ENCODE data around the gene ANAPC15.

Gene ANAPC15

DNA sequence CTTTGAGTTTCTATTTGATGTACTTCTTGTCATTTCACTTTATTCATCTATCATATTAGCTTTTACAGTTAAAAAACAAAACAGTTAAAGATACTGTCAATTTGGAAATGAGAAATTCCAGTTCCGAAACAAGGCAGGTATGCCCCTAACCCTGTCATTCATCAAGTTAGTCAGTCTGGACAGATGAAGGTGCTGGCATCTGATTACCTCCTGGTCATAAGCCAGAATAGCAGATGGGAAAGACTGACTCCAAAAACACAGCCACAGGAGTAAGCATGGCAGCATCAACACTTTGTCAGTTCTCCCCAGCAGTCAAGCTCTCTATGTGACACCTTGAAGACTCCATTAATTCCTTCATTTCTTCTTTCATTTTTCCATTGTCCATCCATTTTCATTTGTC is 27.5 kb downstream of the ANAPC15 start:
- TF ChIP-seq ZFX (IDR thresholded peaks at IDR 0.05; ENCODE audit: borderline replicate concordance): no peak
- TF ChIP-seq, protein P1, sequence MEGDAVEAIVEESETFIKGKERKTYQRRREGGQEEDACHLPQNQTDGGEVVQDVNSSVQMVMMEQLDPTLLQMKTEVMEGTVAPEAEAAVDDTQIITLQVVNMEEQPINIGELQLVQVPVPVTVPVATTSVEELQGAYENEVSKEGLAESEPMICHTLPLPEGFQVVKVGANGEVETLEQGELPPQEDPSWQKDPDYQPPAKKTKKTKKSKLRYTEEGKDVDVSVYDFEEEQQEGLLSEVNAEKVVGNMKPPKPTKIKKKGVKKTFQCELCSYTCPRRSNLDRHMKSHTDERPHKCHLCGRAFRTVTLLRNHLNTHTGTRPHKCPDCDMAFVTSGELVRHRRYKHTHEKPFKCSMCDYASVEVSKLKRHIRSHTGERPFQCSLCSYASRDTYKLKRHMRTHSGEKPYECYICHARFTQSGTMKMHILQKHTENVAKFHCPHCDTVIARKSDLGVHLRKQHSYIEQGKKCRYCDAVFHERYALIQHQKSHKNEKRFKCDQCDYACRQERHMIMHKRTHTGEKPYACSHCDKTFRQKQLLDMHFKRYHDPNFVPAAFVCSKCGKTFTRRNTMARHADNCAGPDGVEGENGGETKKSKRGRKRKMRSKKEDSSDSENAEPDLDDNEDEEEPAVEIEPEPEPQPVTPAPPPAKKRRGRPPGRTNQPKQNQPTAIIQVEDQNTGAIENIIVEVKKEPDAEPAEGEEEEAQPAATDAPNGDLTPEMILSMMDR (IDR thresholded peaks at IDR 0.05): no peak
- H3K27ac ChIP-seq: no peak overlapping the region

DNA sequence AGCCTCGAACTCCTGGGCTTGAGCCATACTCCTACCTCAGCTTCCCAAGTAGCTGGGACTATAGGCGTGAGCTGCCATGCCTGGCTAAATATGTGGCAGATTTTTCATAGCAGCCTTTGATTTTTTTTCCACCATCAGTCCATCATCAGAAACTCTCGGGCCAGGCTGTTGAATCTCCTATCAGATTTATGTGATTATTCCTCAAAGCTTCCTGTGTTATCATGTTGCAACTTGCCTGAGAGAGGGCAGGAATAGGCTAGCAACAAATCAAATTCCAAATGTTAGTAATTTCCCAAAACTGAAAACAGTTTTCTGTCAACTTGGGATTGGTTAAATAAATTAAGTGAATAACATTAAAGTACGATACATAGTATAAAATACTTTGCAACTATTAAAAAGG is 28.4 kb downstream of the ANAPC15 start:
- no peak for TF ChIP-seq ZFX (IDR thresholded peaks at IDR 0.05; ENCODE audit: borderline replicate concordance)
- TF ChIP-seq, protein P1 (IDR thresholded peaks at IDR 0.05): no peak
- peak overlapping the region; percentile 96; the same call in 1 of the 2 replicates for H3K27ac ChIP-seq

DNA sequence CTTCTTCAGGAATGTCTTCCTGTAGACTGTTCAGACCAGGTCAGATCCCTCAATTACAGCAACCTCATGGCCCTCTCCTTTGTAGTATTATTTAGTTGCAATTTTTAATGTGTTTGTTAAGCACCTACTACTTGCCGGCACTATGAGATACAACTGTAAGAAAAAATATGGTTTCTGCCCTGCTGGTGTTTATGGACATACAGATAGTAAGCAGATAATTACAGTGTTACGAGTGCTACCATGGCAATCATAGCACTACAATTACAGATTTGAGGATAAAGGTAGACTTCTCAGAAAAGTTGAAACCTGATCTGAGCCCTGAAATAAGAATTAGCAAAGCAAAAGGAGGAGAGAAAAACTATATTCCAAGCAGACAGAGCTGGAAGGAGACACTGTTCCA is 29.1 kb downstream of the ANAPC15 start:
- TF ChIP-seq, protein P1 (IDR thresholded peaks at IDR 0.05): no peak
- TF ChIP-seq ZFX (IDR thresholded peaks at IDR 0.05; ENCODE audit: borderline replicate concordance): no peak
- peak overlapping the region; percentile 96 for H3K27ac ChIP-seq

DNA sequence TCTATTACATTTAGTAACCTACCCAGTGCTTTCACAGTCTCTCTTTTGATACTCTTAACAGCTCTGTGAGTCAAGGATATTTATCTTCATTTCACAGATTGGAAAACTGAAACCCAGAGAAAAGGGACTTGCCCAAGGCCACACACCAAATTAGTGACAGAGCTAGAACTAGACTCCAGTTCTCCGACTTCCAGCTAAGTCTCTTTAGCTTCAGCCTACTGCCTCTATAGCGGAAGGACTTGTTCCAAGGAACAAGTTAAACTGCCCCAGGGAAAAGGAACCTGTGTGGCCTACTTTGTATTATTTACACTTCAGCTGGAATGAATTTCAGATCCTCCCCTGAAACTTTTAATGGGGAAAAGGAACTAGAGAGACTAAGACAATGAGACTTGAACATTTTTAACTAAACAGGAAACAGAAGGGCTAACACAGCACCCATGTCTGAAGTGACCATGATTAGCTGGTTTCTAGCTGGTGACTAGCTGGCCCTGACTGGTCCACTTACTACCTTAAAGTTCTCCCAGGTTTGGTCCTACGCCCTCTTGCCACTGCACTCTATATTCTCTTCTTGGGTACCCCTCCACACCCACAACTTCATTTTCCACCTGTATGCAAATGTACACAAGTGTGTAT is 30.6 kb downstream of the ANAPC15 start:
- H3K27ac ChIP-seq: peak overlapping the region; percentile 96
- TF ChIP-seq ZFX (IDR thresholded peaks at IDR 0.05; ENCODE audit: borderline replicate concordance): no peak
- TF ChIP-seq, protein P1 (IDR thresholded peaks at IDR 0.05): no peak

DNA sequence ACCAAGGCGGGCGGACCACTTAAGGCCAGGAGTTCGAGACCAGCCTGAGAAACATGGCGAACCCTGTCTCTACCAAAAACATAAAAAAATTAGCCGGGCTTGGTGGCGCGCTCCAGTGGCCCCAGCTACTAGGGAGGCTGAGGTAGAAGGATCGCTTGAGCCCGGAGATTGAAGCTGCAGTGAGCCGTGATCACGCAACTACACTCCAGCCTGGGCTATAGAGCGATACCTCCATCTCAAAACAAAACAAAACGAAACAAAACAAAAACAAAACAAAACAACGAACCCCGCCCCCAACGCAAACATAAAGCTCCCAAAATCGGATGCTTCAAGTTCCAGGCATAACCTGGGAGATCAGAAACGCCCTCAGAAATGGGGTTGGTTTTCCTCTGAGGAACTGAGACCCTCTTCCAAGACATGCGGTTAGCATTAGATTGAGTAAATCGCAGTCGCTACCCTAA is 31.3 kb downstream of the ANAPC15 start:
- H3K27ac ChIP-seq: peak overlapping the region; percentile 96
- no peak for TF ChIP-seq ZFX (IDR thresholded peaks at IDR 0.05; ENCODE audit: borderline replicate concordance)
- TF ChIP-seq, protein P1 (IDR thresholded peaks at IDR 0.05): no peak

DNA sequence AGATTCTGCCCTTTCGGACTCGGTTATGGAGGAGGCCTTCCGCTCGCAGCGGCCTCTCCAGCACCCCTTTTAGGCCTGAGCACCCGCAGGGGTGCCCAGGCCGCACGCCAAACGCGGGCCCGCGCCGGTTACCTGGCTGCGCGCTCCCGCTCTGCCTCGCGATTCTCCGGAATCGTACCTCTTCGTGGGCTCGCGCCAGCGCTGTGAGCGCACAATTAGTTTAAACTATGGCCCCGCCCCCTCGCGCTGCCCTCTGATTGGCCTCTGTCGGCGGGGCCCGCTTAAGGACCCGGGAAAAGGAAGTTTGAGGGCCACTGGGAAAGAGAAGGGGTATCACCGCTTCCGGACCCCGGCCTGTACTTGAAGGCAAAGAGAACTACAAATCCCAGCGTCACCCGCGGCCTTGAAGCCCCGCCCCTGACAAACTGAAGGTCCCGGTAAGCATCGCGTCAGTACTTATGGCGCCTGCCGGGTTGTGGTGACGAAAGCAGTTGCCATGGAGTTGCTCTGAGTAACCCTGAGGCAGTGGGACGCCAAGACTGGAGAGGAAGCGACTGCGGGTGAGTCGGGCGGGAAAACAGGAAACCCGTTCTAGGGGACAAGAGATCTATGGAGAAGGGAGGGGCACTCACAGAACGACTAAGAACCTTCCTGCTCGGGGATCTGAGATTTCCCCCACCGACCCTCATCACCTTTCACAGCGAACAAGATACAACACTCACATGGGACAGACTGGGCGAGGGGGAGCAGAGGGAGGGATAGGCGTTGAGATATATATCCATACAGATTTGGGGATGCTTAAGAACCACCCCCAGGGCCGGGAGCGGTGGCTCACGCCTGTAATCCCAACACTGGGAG is 31.9 kb downstream of the ANAPC15 start, which contains the start of the genes LRRC51 and NUMA1:
Gene LRRC51 (plus strand): TSS at position 525 of the 858 bp plus-strand sequence. CDS start 8,234 bp downstream, outside the sequence.
Gene NUMA1 (minus strand): TSS at position 217 of the 858 bp plus-strand sequence. CDS start 44,599 bp downstream, outside the sequence.
- peak within 1 kb of the TSS; percentile 96 for H3K27ac ChIP-seq
- TF ChIP-seq ZFX (IDR thresholded peaks at IDR 0.05; ENCODE audit: borderline replicate concordance): no peak
- TF ChIP-seq, protein P1 (IDR thresholded peaks at IDR 0.05): no peak

Measured in 22Rv1 (cell line).